GM12891 (cell line): ENCODE measurements around the gene PHF2.
A peak's percentile ranks its signal among the peaks of the same experiment; 100 is the strongest.

Source experiments
- DNase-seq: peaks from one replicate; pipeline ENCODE4 v3.0.0; 2011; ENCODE audit warnings: low spot score; ENCODE audit not compliant: insufficient read length
- FAIRE-seq: peaks from 2 replicates; lab custom pipeline; 2011; peaks lifted over from hg19 to GRCh38; lab: Jason Lieb, UNC
- PAX5 ChIP-seq: IDR thresholded peaks from 2 replicates; pipeline ENCODE4 v1.6.1; 2011; ENCODE audit warnings: low read length, moderate library complexity, mild to moderate bottlenecking; ENCODE audit not compliant: insufficient read depth, severe bottlenecking
- POLR2A ChIP-seq: IDR thresholded peaks from 2 replicates; pipeline ENCODE4 v1.6.1; 2011; ENCODE audit warnings: low read depth, low read length, control low read depth
- POLR2AphosphoS5 ChIP-seq: IDR thresholded peaks from 2 replicates; pipeline ENCODE4 v1.6.1; 2011; ENCODE audit warnings: low read depth, low read length, control low read depth
- POU2F2 ChIP-seq: IDR thresholded peaks from 2 replicates; pipeline ENCODE4 v1.6.1; 2011; ENCODE audit warnings: low read depth, mild to moderate bottlenecking, control low read depth, low read length, moderate library complexity
- SPI1 ChIP-seq: IDR thresholded peaks from 2 replicates; pipeline ENCODE4 v1.6.1; 2011; ENCODE audit warnings: low read depth, low read length, control low read depth
- TAF1 ChIP-seq: IDR thresholded peaks from 2 replicates; pipeline ENCODE4 v1.6.1; 2011; ENCODE audit warnings: low read depth, low read length, control low read depth

Gene PHF2

GRCh38 chr9:93575796-93576257 is 557 bp upstream of the PHF2 start:
- DNase-seq (peak; percentile 67), FAIRE-seq (no peak)
- TF ChIP-seq SPI1 (peak; percentile 94), POU2F2 (no peak)

GRCh38 chr9:93577078-93577974 is 942 bp downstream of the PHF2 start:
- no peak for TF ChIP-seq SPI1
- no peak for TF ChIP-seq PAX5
- no peak for TF ChIP-seq TAF1
- no peak for TF ChIP-seq POLR2A
- no peak for TF ChIP-seq POLR2AphosphoS5
- TF ChIP-seq POU2F2: no peak
- peak; percentile 51 for DNase-seq
- FAIRE-seq: peak; percentile 69

GRCh38 chr9:93577975-93578682 is 1.7 kb downstream of the PHF2 start:
- no peak for DNase-seq
- TF ChIP-seq POLR2AphosphoS5 (no peak), TAF1 (no peak), POLR2A (no peak), POU2F2 (no peak), PAX5 (no peak), SPI1 (no peak)

GRCh38 chr9:93578844-93579243 is 2.5 kb downstream of the PHF2 start:
- TF ChIP-seq SPI1: no peak
- no peak for TF ChIP-seq POU2F2
- FAIRE-seq (no peak), DNase-seq (no peak)

More at GRCh38 chr9:93577975-93578682, 1.7 kb downstream of the PHF2 start:
- peak; percentile 40 for FAIRE-seq

- no peak for DNase-seq
These were observed 3.5 kb downstream of the PHF2 start for GRCh38 chr9:93579711-93580516.

GRCh38 chr9:93580654-93581380 is 4.4 kb downstream of the PHF2 start:
- no peak for DNase-seq
- no peak for TF ChIP-seq SPI1
- no peak for TF ChIP-seq TAF1
- no peak for FAIRE-seq

More at GRCh38 chr9:93579711-93580516, 3.5 kb downstream of the PHF2 start:
- FAIRE-seq: no peak
- TF ChIP-seq SPI1 (no peak), TAF1 (no peak), POLR2A (no peak)

- FAIRE-seq (no peak), DNase-seq (no peak)
- TF ChIP-seq TAF1 (no peak), PAX5 (no peak), POLR2AphosphoS5 (no peak), POLR2A (no peak), POU2F2 (no peak), SPI1 (no peak)
These were observed 5.7 kb downstream of the PHF2 start for GRCh38 chr9:93582115-93582514.

GRCh38 chr9:93582550-93582949 is 6.2 kb downstream of the PHF2 start:
- no peak for FAIRE-seq
- TF ChIP-seq SPI1 (no peak), PAX5 (no peak), POU2F2 (no peak), TAF1 (no peak), POLR2A (no peak), POLR2AphosphoS5 (no peak)
- no peak for DNase-seq

- FAIRE-seq: no peak
- DNase-seq: no peak
- TF ChIP-seq POU2F2: no peak
These were observed 8.9 kb downstream of the PHF2 start for GRCh38 chr9:93585259-93585658.

- no peak for FAIRE-seq
- TF ChIP-seq POLR2A (no peak), TAF1 (no peak), PAX5 (no peak), POLR2AphosphoS5 (no peak), POU2F2 (no peak), SPI1 (no peak)
- no peak for DNase-seq
These were observed 9.3 kb downstream of the PHF2 start for GRCh38 chr9:93585695-93586094.
